GM23248 (cell line): ENCODE results near the gene DPH3. TPM values are rescaled to one million over a fixed set of nuclear protein-coding genes. Genes with fewer than 3 reads are reported as not detected.
A peak's percentile ranks its signal among the peaks of the same experiment; 100 is the strongest.

Experiments used
- DNase-seq: peaks from one replicate; pipeline ENCODE4 v3.0.0-alpha.2; 2015
- H2AFZ ChIP-seq: fragments of 200-600 bp; sonication (generic); 2 replicates; pipeline ENCODE4 v1.6.1; 2016; ENCODE audit warnings: antibody characterized with exemption
- H3F3A ChIP-seq: fragments of 200-600 bp; sonication (generic); 2 replicates; pipeline ENCODE4 v1.6.1; 2016; ENCODE audit warnings: mild to moderate bottlenecking, antibody characterized with exemption, mixed run types; ENCODE audit not compliant: insufficient read depth
- H3K27ac ChIP-seq: fragments of 200-600 bp; sonication (generic); 2 replicates; pipeline ENCODE4 v1.5.1; 2016; ENCODE audit warnings: mild to moderate bottlenecking
- H3K27me3 ChIP-seq: fragments of 200-600 bp; sonication (generic); replicated peaks from 2 replicates; pipeline ENCODE4 v1.6.1; 2016; ENCODE audit warnings: mild to moderate bottlenecking; ENCODE audit not compliant: insufficient read depth
- H3K36me3 ChIP-seq: fragments of 200-600 bp; sonication (generic); 2 replicates; pipeline ENCODE4 v1.6.1; 2016; ENCODE audit warnings: low read depth, mild to moderate bottlenecking
- H3K4me1 ChIP-seq: fragments of 200-600 bp; sonication (generic); 2 replicates; pipeline ENCODE4 v1.6.1; 2016; ENCODE audit warnings: mild to moderate bottlenecking; ENCODE audit not compliant: insufficient read depth
- H3K4me2 ChIP-seq: fragments of 200-600 bp; sonication (generic); one replicate; pipeline ENCODE4 v1.6.1; 2016; ENCODE audit warnings: mild to moderate bottlenecking; ENCODE audit not compliant: unreplicated experiment
- H3K4me3 ChIP-seq: fragments of 200-600 bp; sonication (generic); 2 replicates; pipeline ENCODE4 v1.5.1; 2016; ENCODE audit warnings: mild to moderate bottlenecking
- H3K79me2 ChIP-seq: fragments of 200-600 bp; sonication (generic); 2 replicates; pipeline ENCODE4 v1.6.1; 2016; ENCODE audit warnings: mild to moderate bottlenecking; ENCODE audit not compliant: insufficient read depth
- H3K9ac ChIP-seq: fragments of 200-600 bp; sonication (generic); 2 replicates; pipeline ENCODE4 v1.6.1; 2016; ENCODE audit warnings: mild to moderate bottlenecking
- H3K9me2 ChIP-seq: fragments of 200-600 bp; sonication (generic); 2 replicates; pipeline ENCODE4 v1.6.1; 2016; ENCODE audit warnings: mixed run types, mild to moderate bottlenecking, moderate library complexity; ENCODE audit not compliant: insufficient read depth
- H3K9me3 ChIP-seq: fragments of 200-600 bp; sonication (generic); one replicate; pipeline ENCODE4 v1.6.1; 2017; ENCODE audit warnings: low read depth
- H4K20me1 ChIP-seq: fragments of 200-600 bp; sonication (generic); 2 replicates; pipeline ENCODE4 v1.6.0; 2016; ENCODE audit not compliant: insufficient read depth
- EZH2 ChIP-seq: fragments of 200-600 bp; sonication (generic); IDR thresholded peaks from 2 replicates; pipeline ENCODE4 v1.6.1; 2018; ENCODE audit warnings: antibody characterized with exemption, mild to moderate bottlenecking; ENCODE audit not compliant: insufficient read depth, poor library complexity, severe bottlenecking
- EZH2phosphoT487 ChIP-seq: fragments of 200-600 bp; sonication (generic); IDR thresholded peaks from 2 replicates; pipeline ENCODE4 v1.6.1; 2018; ENCODE audit warnings: antibody characterized with exemption, moderate library complexity, mild to moderate bottlenecking, low read depth; ENCODE audit not compliant: insufficient read depth
- WGBS, 2 experiments: methylation state at CpG; one replicate each; pipeline ENCODE4 v1.1.6; 2015 to 2017; ENCODE audit warnings: low lambda C conversion rate in 2 of 2, low coverage in 1 of 2; ENCODE audit errors: missing lambda C conversion rate in 2 of 2; 5-methylcytosine and 5-hydroxymethylcytosine counted together
- in situ Hi-C: fragments of 300-500 bp; cut with MboI; formaldehyde crosslinking; loops from 2 replicates; pipeline ENCODE4 v1.15.0; 2020
- polyA plus RNA-seq: library from polyadenylated mRNA; unstranded; fragments of >200 nt; fragmentation: Nextera tagmentation; extraction: Ambion mirVana; gene quantifications from 2 replicates; pipeline ENCODE4 v1.2.1, GENCODE V29; 2016
- total RNA-seq: library from RNA; depleted of rRNA; stranded (reverse); fragments of >200 nt; shearing (Covaris generic); gene quantifications from 2 replicates; pipeline ENCODE4 v1.2.3, GENCODE V29; 2014

Gene DPH3
- total and polyA plus RNA-seq, 2 experiments from 2014 or later: 27.1 to 51.3 TPM

GRCh38 chr3:16290007-16290826 lies 25.5 kb upstream of the DPH3 start:
- peak; percentile 77 for DNase-seq
- Histone ChIP-seq H3K27ac (no peak overlapping the region), H2AFZ (no peak overlapping the region), H3K9ac (no peak overlapping the region), H3K4me2 (no peak overlapping the region), H3K9me3 (no peaks in the 10 kb centered on the region), H3K9me2 (no peaks in the 10 kb centered on the region), H3K4me1 (peaks cover 24% of the 10 kb centered on the region), H3K36me3 (no peaks in the 10 kb centered on the region), H3F3A (peaks cover 17% of the 10 kb centered on the region; the same call in 1 of the 2 replicates), H3K4me3 (no peak overlapping the region), H3K79me2 (0 out of 2 replicates have a peak, but pooled peaks cover 12% of the 10 kb centered on the region), H4K20me1 (no peaks in the 10 kb centered on the region), H3K27me3 (no peaks in the 10 kb centered on the region)
- 20 to 36% methylated on average over 3 of the region's 3 CpGs for WGBS, 2 experiments
- in situ Hi-C loops: loop anchor here (10.0 to 25.0 kb wide), 3 partner anchors 265 to 922 kb away; no protein-coding TSS in a partner anchor
- TF ChIP-seq EZH2: no peak
- TF ChIP-seq EZH2phosphoT487: no peak

- Histone ChIP-seq H3K9ac (0 out of 2 replicates have a peak overlapping the region, but pooled peaks have one; percentile 11), H3K27ac (no peak overlapping the region), H3K27me3 (no peaks in the 10 kb centered on the region), H3K4me2 (no peak overlapping the region), H3F3A (peaks cover 17% of the 10 kb centered on the region; the same call in 1 of the 2 replicates), H4K20me1 (no peaks in the 10 kb centered on the region), H2AFZ (no peak overlapping the region), H3K9me2 (no peaks in the 10 kb centered on the region), H3K36me3 (no peaks in the 10 kb centered on the region), H3K9me3 (no peaks in the 10 kb centered on the region), H3K79me2 (0 out of 2 replicates have a peak, but pooled peaks cover 12% of the 10 kb centered on the region), H3K4me3 (no peak overlapping the region), H3K4me1 (peaks cover 19% of the 10 kb centered on the region)
- in situ Hi-C loops: loop anchor here (25.0 kb wide), 2 partner anchors 748 to 923 kb away; no protein-coding TSS in a partner anchor
- 87 to 88% methylated on average over 2 of the region's 2 CpGs for WGBS, 2 experiments
- TF ChIP-seq EZH2phosphoT487 (no peak), EZH2 (no peak)
- peak; percentile 67 for DNase-seq
Observed at GRCh38 chr3:16289144-16289889, 24.6 kb upstream of the DPH3 start.

GRCh38 chr3:16288664-16289063 lies 23.9 kb upstream of the DPH3 start:
- Histone ChIP-seq H3K9me2 (no peaks in the 10 kb centered on the region), H3K9ac (no peak overlapping the region), H4K20me1 (no peaks in the 10 kb centered on the region), H3K36me3 (no peaks in the 10 kb centered on the region), H3K4me2 (no peak overlapping the region), H3K27me3 (no peaks in the 10 kb centered on the region), H2AFZ (no peak overlapping the region), H3K27ac (no peak overlapping the region), H3K4me1 (peaks cover 19% of the 10 kb centered on the region), H3K9me3 (no peaks in the 10 kb centered on the region), H3K4me3 (no peak overlapping the region), H3K79me2 (0 out of 2 replicates have a peak, but pooled peaks cover 12% of the 10 kb centered on the region), H3F3A (peaks cover 17% of the 10 kb centered on the region; the same call in 1 of the 2 replicates)
- WGBS, 2 experiments: 100% methylated on average over 1 of the region's 1 CpG
- TF ChIP-seq EZH2 (no peak), EZH2phosphoT487 (no peak)
- no peak for DNase-seq
- in situ Hi-C loops: loop anchor here (25.0 kb wide), 2 partner anchors 749 to 924 kb away; no protein-coding TSS in a partner anchor

- Histone ChIP-seq H3K9ac (no peak overlapping the region), H3K36me3 (no peaks in the 10 kb centered on the region), H3K4me2 (no peak overlapping the region), H2AFZ (no peak overlapping the region), H3K79me2 (no peaks in the 10 kb centered on the region), H4K20me1 (no peaks in the 10 kb centered on the region), H3K27me3 (no peaks in the 10 kb centered on the region), H3K27ac (no peak overlapping the region), H3K4me3 (no peak overlapping the region), H3K9me2 (no peaks in the 10 kb centered on the region), H3F3A (peaks cover 17% of the 10 kb centered on the region; the same call in 1 of the 2 replicates), H3K9me3 (no peaks in the 10 kb centered on the region), H3K4me1 (peaks cover 19% of the 10 kb centered on the region)
- DNase-seq: no peak
- no peak for TF ChIP-seq EZH2phosphoT487
- no peak for TF ChIP-seq EZH2
- in situ Hi-C loops: loop anchor here (25.0 kb wide), 2 partner anchors 750 to 925 kb away; no protein-coding TSS in a partner anchor
- 91 to 94% methylated on average over 6 of the region's 6 CpGs for WGBS, 2 experiments
Observed at GRCh38 chr3:16286751-16287543, 22.2 kb upstream of the DPH3 start.
